ENCODE data around the gene CFAP126. TPM values are rescaled to one million over a fixed set of nuclear protein-coding genes. Genes with fewer than 3 reads are reported as not detected.
A peak's percentile ranks its signal among the peaks of the same experiment; 100 is the strongest.
"Not testable (repeated sequence)": the region's sequence is repeated elsewhere in the genome, so short reads cannot be mapped to it uniquely, and the experiment has no call there.

CFAP126 gene, protein sequence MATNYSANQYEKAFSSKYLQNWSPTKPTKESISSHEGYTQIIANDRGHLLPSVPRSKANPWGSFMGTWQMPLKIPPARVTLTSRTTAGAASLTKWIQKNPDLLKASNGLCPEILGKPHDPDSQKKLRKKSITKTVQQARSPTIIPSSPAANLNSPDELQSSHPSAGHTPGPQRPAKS
- total RNA-seq, result not detected

DNA sequence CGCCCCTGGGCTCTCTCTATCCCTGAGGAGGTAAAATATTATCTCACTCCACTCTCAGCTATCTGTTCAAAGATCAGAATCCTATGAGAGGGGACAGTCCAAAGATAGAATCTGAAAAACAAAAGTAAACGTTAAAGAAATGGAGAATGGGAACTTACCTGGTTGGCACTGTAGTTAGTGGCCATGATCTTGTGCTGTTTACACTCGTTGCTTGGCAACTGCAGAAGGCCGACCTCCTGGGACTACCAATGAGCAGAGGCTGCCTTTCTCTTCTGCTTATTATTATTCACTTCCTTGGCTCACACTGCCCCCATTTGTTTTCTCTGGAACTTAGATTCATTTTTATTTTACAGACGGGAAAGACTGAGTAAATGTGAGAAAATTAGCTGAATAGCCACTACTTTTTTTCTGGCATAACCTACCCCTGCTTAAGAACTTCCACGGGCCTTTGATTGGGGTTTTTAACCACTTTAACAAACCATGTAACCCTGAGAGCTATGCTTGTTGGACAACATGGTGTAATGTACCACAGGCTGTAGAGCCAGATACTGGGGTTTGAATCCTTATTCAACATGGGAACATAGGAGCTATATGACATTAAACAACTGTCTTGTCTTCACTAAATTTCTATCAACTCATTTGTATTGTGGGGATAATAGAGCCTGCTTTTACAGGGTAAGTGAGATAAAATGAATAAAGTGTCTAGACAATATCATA lies at the start of gene CFAP126:
Gene CFAP126 (minus strand): TSS at position 193 of the 717 bp plus-strand sequence. CDS start 8 bp downstream, at position 185.
- intact Hi-C loops (cut with DNase I), result loop anchor here (5.0 kb wide), 1 partner anchor 156 kb away; no protein-coding TSS in a partner anchor
- no peak within 1 kb of the TSS for H3K27ac ChIP-seq
- H3K27me3 ChIP-seq, result no peaks in the 10 kb centered on the region
- H3K36me3 ChIP-seq, result no peaks in the 10 kb centered on the region
- no peaks in the 10 kb centered on the region for H3K4me1 ChIP-seq
- no peak within 1 kb of the TSS for H3K4me3 ChIP-seq
- no peaks in the 10 kb centered on the region for H3K9me3 ChIP-seq
- H3K9ac ChIP-seq (ENCODE audit: low read depth in 2 of 2, low read length in 2 of 2), result no peak within 1 kb of the TSS
- peak; percentile 38 for DNase-seq
- TF ChIP-seq, protein P1, sequence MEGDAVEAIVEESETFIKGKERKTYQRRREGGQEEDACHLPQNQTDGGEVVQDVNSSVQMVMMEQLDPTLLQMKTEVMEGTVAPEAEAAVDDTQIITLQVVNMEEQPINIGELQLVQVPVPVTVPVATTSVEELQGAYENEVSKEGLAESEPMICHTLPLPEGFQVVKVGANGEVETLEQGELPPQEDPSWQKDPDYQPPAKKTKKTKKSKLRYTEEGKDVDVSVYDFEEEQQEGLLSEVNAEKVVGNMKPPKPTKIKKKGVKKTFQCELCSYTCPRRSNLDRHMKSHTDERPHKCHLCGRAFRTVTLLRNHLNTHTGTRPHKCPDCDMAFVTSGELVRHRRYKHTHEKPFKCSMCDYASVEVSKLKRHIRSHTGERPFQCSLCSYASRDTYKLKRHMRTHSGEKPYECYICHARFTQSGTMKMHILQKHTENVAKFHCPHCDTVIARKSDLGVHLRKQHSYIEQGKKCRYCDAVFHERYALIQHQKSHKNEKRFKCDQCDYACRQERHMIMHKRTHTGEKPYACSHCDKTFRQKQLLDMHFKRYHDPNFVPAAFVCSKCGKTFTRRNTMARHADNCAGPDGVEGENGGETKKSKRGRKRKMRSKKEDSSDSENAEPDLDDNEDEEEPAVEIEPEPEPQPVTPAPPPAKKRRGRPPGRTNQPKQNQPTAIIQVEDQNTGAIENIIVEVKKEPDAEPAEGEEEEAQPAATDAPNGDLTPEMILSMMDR (IDR thresholded peaks at IDR 0.05), result no peak

DNA sequence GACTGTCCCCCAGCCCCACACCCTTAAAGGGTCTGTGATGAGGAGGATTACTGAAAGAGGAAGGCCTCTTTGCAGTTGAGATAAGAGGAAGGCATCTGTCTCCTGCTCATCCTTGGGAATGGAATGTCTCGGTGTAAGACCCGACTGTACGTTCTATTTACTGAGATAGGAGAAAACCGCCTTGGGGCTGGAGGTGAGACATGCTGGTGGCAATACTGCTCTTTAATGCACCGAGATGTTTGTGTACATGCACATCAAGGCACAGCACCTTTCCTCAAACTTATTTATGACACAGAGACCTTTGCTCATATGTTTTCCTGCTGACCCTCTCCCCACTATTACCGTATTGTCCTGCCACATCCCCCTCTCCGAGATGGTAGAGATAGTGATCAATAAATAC lies 45.4 kb upstream of the CFAP126 start:
- H3K9ac ChIP-seq (ENCODE audit: low read depth in 2 of 2, low read length in 2 of 2); H3K36me3 ChIP-seq; H3K4me1 ChIP-seq; H3K27me3 ChIP-seq; H3K27ac ChIP-seq; DNase-seq; H3K9me3 ChIP-seq; H3K4me3 ChIP-seq; intact Hi-C loops (cut with DNase I): not testable (repeated sequence)

DNA sequence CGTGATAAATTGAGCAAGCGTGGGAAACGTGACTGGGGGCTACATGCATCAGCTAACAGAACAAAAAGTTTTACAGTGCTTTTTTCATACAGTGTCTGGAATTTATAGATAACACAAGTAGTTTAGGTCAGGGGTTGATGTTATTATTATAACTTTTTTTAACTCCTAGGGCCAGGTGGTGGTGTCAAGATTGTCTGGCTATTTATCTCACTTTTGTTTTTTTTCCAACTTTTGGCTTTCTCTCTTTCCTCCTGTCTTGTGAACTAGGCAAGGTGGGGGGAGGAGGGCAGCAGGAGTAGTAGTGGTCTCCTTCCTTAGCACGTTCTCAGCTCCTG lies 42.9 kb upstream of the CFAP126 start:
- H3K9ac ChIP-seq (ENCODE audit: low read depth in 2 of 2, low read length in 2 of 2); H3K27me3 ChIP-seq; H3K9me3 ChIP-seq; DNase-seq; H3K4me3 ChIP-seq; H3K27ac ChIP-seq; H3K4me1 ChIP-seq; H3K36me3 ChIP-seq; intact Hi-C loops (cut with DNase I): not testable (repeated sequence)

DNA sequence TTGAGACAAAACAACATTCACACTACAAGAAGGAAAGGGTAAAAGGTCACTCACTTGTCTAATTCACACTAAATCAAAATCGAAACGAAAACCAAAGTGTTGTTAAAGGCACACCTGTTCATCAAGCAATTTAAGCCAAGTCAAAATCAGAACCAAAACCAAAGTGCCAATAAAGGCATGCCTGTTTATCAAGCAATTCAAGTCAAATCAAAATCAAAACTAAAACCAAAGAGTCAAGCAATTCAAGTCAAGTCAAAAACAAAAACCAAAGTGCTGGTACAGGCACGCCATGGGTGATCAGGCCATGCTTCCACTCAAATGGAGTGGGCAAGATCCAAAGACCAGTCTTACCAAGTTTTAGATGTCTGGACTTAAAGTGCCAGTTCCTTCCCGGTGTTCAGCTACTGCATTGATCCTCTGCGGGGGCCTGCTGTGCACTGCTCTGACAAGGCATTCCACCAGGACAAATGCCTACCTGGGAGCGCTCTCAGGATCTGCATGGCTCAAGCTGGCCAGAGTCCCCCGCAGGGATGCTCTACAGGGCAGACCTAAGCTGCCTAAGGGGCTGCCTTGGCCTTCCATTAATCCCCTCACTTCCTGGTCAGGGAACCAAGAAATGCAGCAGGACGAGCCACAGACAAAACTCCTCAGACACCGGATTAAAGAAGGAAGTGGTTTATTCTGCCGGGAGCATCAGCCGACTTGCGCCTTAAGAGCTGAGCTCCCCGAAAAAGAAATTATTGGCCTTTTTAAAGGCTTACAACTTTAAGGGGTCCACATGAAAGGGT lies 42.4 kb upstream of the CFAP126 start:
- H3K36me3 ChIP-seq; DNase-seq; H3K4me1 ChIP-seq; H3K9me3 ChIP-seq; H3K27ac ChIP-seq; H3K4me3 ChIP-seq; H3K27me3 ChIP-seq; intact Hi-C loops (cut with DNase I); H3K9ac ChIP-seq (ENCODE audit: low read depth in 2 of 2, low read length in 2 of 2): not testable (repeated sequence)

DNA sequence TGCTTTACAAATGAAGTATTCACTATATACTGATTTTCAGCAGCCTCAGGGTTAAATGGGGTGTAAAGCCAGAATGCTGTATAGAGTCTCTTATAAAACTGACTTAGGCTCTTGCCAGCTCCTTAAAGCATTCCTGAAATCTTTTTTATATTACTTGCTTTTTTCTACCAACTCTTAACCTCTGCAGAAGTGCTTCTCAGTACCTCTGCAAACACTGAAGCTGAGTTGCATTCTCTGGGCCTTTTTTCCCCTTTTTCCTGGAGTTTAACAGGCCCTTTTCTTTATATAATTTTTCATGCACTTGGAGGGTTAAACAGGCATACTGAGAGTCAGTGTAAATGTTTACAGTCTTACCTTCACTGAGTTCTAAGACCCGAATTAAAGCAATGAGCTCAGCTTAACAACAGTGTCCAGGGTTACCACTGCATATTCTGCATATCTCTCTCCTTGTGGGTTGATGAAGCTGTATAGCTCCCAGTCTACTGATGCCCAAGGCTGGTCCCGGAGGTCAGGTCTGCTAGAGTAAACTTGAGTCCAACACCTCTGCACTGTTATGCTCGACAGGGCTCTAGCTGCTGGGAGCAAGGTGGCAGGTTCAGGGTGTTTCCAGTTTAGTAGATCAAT lies 40.9 kb upstream of the CFAP126 start:
- Histone ChIP-seq H3K27ac (no peak overlapping the region), H3K36me3 (no peaks in the 10 kb centered on the region), H3K9me3 (no peaks in the 10 kb centered on the region), H3K27me3 (no peaks in the 10 kb centered on the region), H3K9ac (ENCODE audit: low read depth in 2 of 2, low read length in 2 of 2) (no peak overlapping the region), H3K4me3 (no peak overlapping the region), H3K4me1 (no peaks in the 10 kb centered on the region)
- intact Hi-C loops (cut with DNase I), result no loop called here
- TF ChIP-seq, protein P1 (IDR thresholded peaks at IDR 0.05), result no peak
- no peak for DNase-seq

- Histone ChIP-seq H3K9me3 (no peaks in the 10 kb centered on the region), H3K27me3 (no peaks in the 10 kb centered on the region), H3K27ac (no peak overlapping the region), H3K9ac (ENCODE audit: low read depth in 2 of 2, low read length in 2 of 2) (no peak overlapping the region), H3K4me3 (no peak overlapping the region), H3K4me1 (no peaks in the 10 kb centered on the region), H3K36me3 (no peaks in the 10 kb centered on the region)
- no peak for DNase-seq
- intact Hi-C loops (cut with DNase I), result no loop called here
- TF ChIP-seq, protein P1 (IDR thresholded peaks at IDR 0.05), result no peak
These were observed 39.8 kb upstream of the CFAP126 start for GRCh38 chr1:161407451-161407985.

- H3K27me3 ChIP-seq; H3K4me1 ChIP-seq; H3K36me3 ChIP-seq; H3K27ac ChIP-seq; intact Hi-C loops (cut with DNase I); H3K4me3 ChIP-seq; H3K9ac ChIP-seq (ENCODE audit: low read depth in 2 of 2, low read length in 2 of 2); DNase-seq; H3K9me3 ChIP-seq: not testable (repeated sequence)
These were observed 38.9 kb upstream of the CFAP126 start for GRCh38 chr1:161406551-161406950.

Measured in colonic mucosa (tissue), 4 donors.